Ectodermal cell (in vitro differentiated cells): ENCODE data around the gene XIRP1.

Source experiments
- H3K27ac ChIP-seq: 2 replicates; pipeline ENCODE4 v1.7.0; 2013; ENCODE audit warnings: mild to moderate bottlenecking, low read depth, low read length; ENCODE audit not compliant: insufficient read depth, poor library complexity, severe bottlenecking
- H3K27me3 ChIP-seq: 2 replicates; pipeline ENCODE4 v1.7.0; 2013; ENCODE audit warnings: mild to moderate bottlenecking, low read length; ENCODE audit not compliant: insufficient read depth, control insufficient read depth, poor library complexity, severe bottlenecking
- H3K36me3 ChIP-seq: one replicate; pipeline ENCODE4 v1.7.0; 2013; ENCODE audit warnings: low read length; ENCODE audit not compliant: control insufficient read depth, insufficient read depth
- H3K4me1 ChIP-seq: one replicate; pipeline ENCODE4 v1.7.0; 2013; ENCODE audit warnings: low read length; ENCODE audit not compliant: control insufficient read depth, insufficient read depth
- H3K4me3 ChIP-seq: 2 replicates; pipeline ENCODE4 v1.7.0; 2013; ENCODE audit warnings: low read depth, low read length, control low read depth; ENCODE audit not compliant: insufficient read depth
- H3K9me3 ChIP-seq: 2 replicates; pipeline ENCODE4 v1.7.0; 2013; ENCODE audit warnings: mild to moderate bottlenecking, low read length, moderate library complexity; ENCODE audit not compliant: control insufficient read depth
- WGBS, 2 experiments: methylation state at CpG; one replicate each; pipeline ENCODE4 v1.1.7; 2013; ENCODE audit warnings: missing lambda C conversion rate in 2 of 2; 5-methylcytosine and 5-hydroxymethylcytosine counted together

XIRP1 gene

GRCh38 chr3:39210078-39210477 is 17.7 kb upstream of the XIRP1 start:
- Histone ChIP-seq H3K36me3 (no peaks in the 10 kb centered on the region), H3K9me3 (no peaks in the 10 kb centered on the region), H3K4me1 (no peaks in the 10 kb centered on the region), H3K27ac (no peak overlapping the region), H3K27me3 (no peaks in the 10 kb centered on the region), H3K4me3 (no peak overlapping the region)
- WGBS, 2 experiments, result 91 to 95% methylated on average over 3 of the region's 3 CpGs

- H3K4me3 ChIP-seq, result no peak overlapping the region
- H3K27ac ChIP-seq, result no peak overlapping the region
- no peaks in the 10 kb centered on the region for H3K36me3 ChIP-seq
- 95 to 96% methylated on average over 1 of the region's 1 CpG for WGBS, 2 experiments
- H3K9me3 ChIP-seq, result no peaks in the 10 kb centered on the region
- H3K4me1 ChIP-seq, result no peaks in the 10 kb centered on the region
- H3K27me3 ChIP-seq, result no peaks in the 10 kb centered on the region
Measured at GRCh38 chr3:39209329-39209970, 17.1 kb upstream of the XIRP1 start.

- H3K27me3 ChIP-seq, result no peaks in the 10 kb centered on the region
- H3K4me3 ChIP-seq, result no peak overlapping the region
- peak overlapping the region; percentile 64 for H3K27ac ChIP-seq
- H3K4me1 ChIP-seq, result no peaks in the 10 kb centered on the region
- H3K36me3 ChIP-seq, result no peaks in the 10 kb centered on the region
- 40% methylated on average over 6 of the region's 7 CpGs for WGBS, 2 experiments
- no peaks in the 10 kb centered on the region for H3K9me3 ChIP-seq
Measured at GRCh38 chr3:39208463-39209055, 16.2 kb upstream of the XIRP1 start.

DNA sequence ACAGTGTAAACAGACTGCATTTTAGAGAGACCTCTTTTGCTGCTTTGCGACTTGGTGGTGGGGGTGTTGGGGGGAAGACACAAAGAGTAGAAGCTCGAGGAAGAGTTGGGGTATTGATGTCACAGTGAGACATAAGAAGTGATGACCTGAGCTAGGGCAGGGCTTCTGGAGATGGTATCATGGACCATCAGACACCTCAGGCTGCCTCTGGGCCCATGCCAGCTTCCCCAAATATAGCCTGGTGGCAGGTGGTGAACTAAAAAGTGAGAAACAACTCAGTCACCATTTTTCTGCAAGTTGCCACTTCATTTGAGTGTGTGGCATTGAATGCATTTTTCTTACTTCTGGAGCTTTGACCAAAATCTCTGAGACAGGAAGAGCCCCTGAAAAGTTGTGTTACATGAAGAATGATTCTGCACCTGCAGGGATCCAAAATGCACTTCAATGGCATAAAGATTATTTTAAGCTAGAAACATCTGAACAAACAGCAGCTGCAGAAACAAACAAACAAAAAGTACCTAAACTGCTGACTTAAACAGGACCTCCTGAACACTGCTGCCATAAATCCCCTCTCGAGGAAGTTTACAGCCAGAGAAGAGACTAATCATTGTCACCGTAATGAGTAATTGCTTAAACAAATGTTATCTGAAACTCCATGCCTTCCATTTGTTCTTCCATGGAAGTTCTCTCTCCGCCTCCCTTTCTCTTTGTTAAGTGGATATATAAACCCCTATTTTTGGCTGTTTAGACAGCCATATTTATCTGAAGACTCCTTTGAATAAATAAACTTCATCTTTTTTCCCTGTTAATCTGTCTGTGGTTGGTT is 15.2 kb upstream of the XIRP1 start:
- Histone ChIP-seq H3K27ac (no peak overlapping the region), H3K4me1 (no peaks in the 10 kb centered on the region), H3K4me3 (no peak overlapping the region), H3K27me3 (no peaks in the 10 kb centered on the region), H3K9me3 (no peaks in the 10 kb centered on the region), H3K36me3 (no peaks in the 10 kb centered on the region)
- 84 to 88% methylated on average over 4 to 5 of the region's 5 CpGs for WGBS, 2 experiments

DNA sequence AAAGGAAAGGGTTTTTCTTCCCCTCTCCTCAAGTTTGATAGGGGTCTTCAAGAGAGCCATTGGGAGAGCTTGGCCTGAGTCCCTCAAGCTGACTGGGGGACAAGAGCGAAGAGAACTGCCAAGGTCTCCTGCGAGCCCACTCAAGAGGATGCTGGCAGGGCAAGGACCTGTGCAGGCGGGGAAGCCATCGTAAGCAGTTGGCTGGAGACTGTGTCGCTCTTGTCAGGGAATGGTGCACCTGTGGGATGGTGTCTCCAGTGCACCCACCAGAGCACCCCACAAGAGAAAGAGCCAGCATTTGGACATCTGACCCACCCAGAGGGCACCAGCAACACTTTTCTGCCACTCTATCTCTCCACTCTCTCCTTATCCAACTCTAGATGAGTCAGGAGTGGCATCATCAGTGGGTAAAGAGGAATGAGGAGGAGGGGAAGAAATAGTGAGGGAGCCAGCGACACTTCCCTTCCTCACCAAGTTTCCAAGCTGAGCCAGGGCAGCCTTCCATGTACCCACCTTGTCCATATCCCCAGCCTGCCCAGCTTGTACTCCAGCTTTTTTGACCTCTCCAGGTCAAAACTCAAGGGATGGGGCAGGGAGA is 13.6 kb upstream of the XIRP1 start:
- Histone ChIP-seq H3K36me3 (no peaks in the 10 kb centered on the region), H3K9me3 (no peaks in the 10 kb centered on the region), H3K4me1 (no peaks in the 10 kb centered on the region), H3K27ac (no peak overlapping the region), H3K4me3 (no peak overlapping the region), H3K27me3 (no peaks in the 10 kb centered on the region)
- 95 to 98% methylated on average over 6 of the region's 6 CpGs for WGBS, 2 experiments

DNA sequence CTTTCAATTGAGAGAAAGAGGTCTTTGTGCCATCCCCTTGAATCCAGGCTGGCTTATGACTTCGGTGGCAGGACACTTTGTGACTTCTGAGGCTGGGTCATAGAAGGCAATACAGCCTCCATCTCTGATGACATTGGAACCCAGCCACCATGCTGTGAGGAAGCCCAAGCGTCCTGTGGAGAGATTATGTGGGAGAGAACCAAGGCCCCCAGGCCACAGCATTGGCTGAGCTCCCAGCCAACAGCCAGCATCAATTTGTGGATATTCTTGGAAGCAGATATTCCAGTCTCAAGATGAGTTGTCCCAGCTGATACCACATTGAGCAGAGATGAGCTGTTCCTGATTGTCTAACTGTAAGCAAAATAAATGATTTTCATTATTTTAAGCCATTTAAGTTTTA is 12.7 kb upstream of the XIRP1 start:
- Histone ChIP-seq H3K4me1 (no peaks in the 10 kb centered on the region), H3K9me3 (no peaks in the 10 kb centered on the region), H3K27me3 (no peaks in the 10 kb centered on the region), H3K36me3 (no peaks in the 10 kb centered on the region), H3K4me3 (no peak overlapping the region), H3K27ac (no peak overlapping the region)
- 87% methylated on average over 2 of the region's 2 CpGs for WGBS, 2 experiments

- H3K27me3 ChIP-seq, result no peaks in the 10 kb centered on the region
- no peaks in the 10 kb centered on the region for H3K4me1 ChIP-seq
- H3K36me3 ChIP-seq, result no peaks in the 10 kb centered on the region
- WGBS, 2 experiments, result 88 to 91% methylated on average over 5 of the region's 5 CpGs
- H3K27ac ChIP-seq, result no peak overlapping the region
- H3K4me3 ChIP-seq, result no peak overlapping the region
- H3K9me3 ChIP-seq, result no peaks in the 10 kb centered on the region
Measured at GRCh38 chr3:39203860-39204259, 11.5 kb upstream of the XIRP1 start.

DNA sequence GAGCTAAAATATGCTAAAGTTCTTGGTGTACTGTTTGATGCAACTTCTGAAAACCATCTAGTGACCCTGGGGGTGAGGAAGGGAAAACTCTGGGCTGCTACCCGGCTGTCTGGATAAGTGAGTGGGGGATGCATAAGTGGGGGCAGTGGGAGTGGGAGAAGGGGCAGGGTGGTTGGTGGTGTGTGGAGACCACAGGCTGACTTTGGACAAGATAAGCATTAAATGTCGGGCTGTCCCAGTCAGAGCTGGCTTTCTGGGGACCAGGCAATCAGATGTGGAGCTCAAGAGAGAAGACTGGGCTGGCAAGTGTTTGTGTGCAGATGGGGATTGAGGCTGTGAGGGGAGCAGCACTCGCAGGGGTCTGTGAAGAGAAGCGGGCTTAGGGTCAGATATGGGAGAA is 11.0 kb upstream of the XIRP1 start:
- H3K9me3 ChIP-seq, result no peaks in the 10 kb centered on the region
- WGBS, 2 experiments, result 90 to 95% methylated on average over 4 of the region's 4 CpGs
- H3K4me1 ChIP-seq, result no peaks in the 10 kb centered on the region
- no peak overlapping the region for H3K4me3 ChIP-seq
- H3K27ac ChIP-seq, result no peak overlapping the region
- no peaks in the 10 kb centered on the region for H3K27me3 ChIP-seq
- H3K36me3 ChIP-seq, result no peaks in the 10 kb centered on the region

DNA sequence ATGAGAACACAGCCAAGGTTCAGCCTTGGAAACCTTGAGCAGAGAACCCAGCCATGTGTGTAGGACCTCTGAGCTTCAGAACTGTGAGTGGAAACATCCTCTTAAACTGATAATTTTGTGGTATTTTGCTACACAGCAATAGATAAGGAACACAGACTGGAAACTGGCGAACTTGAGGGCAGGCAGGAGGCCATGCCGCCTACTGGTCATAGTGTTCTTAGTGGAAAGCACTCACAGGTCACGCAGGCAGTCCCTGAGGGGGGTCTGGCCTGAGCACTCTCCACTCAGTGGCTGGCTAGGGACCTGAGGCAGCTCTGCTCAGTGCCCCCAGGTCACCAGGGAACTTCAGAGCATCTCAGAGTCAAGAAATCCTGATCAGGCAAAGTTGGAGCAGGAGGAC is 9.7 kb upstream of the XIRP1 start:
- Histone ChIP-seq H3K36me3 (no peaks in the 10 kb centered on the region), H3K4me3 (no peak overlapping the region), H3K9me3 (no peaks in the 10 kb centered on the region), H3K4me1 (no peaks in the 10 kb centered on the region), H3K27ac (no peak overlapping the region), H3K27me3 (no peaks in the 10 kb centered on the region)
- 81 to 83% methylated on average over 3 of the region's 3 CpGs for WGBS, 2 experiments

DNA sequence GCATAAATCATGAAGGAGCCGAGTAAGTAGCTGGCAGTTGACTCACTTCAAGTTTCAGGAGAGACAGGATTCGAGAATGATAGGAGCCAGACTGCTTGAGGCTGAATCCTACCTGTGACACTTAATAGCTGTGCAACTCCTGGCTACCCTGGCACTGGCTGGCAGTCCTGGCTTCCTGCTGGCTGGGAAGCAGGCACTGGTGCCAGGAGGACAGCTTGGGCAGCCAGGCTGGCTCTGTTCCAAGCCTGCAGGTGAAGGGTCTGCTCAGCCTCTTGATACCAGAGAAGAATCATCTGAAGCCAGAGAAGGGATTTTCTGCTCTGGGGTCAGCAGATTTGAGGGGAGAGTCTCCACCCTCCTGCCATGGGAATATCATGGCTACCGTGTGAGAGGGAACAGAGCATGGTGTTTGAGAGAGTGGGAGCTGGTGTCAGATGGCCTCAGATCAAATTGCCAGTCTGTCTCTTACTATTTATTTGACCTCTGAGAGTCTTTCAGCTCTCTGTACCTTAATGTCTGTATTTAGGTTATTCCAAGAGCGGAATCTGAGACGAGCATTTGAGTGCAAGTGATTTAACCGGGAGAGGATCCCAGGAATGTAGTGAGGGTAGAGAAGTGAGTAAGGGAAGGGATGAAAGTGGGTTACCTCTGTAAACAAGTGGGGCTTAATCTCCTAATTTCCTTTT is 4.4 kb upstream of the XIRP1 start:
- no peaks in the 10 kb centered on the region for H3K36me3 ChIP-seq
- WGBS, 2 experiments, result 67 to 78% methylated on average over 6 of the region's 6 CpGs
- no peak overlapping the region for H3K27ac ChIP-seq
- no peaks in the 10 kb centered on the region for H3K27me3 ChIP-seq
- no peaks in the 10 kb centered on the region for H3K9me3 ChIP-seq
- no peaks in the 10 kb centered on the region for H3K4me1 ChIP-seq
- no peak overlapping the region for H3K4me3 ChIP-seq
